Activated T-cell treated with anti-CD3 and anti-CD28 coated beads, Interleukin-2, amount 50 U/mL, for 4 hours (primary cell): ENCODE results near the gene BGLAP. TPM values are rescaled to one million over a fixed set of nuclear protein-coding genes. Genes with fewer than 3 reads are reported as not detected.

Experiments
- ATAC-seq, 2 donors: fragments of 200-7000 bp; cut with Tn5 transposase; one replicate each; pipeline ENCODE4 v1.10.0; 2021
- DNase-seq: peaks from one replicate; pipeline ENCODE4 v3.0.0-alpha.2; 2020
- H3K27me3 Mint-ChIP-seq: one replicate; pipeline ENCODE4 v1.8.0; 2021; ENCODE audit warnings: low read depth, mixed read lengths
- H3K36me3 Mint-ChIP-seq: one replicate; pipeline ENCODE4 v1.8.0; 2022; ENCODE audit warnings: mixed read lengths; ENCODE audit not compliant: insufficient read depth
- H3K4me1 Mint-ChIP-seq: one replicate; pipeline ENCODE4 v1.8.0; 2021; ENCODE audit warnings: low read depth, mixed read lengths
- H3K4me3 Mint-ChIP-seq: one replicate; pipeline ENCODE4 v1.8.0; 2021; ENCODE audit warnings: mild to moderate bottlenecking, moderate library complexity, mixed read lengths
- H3K9me3 Mint-ChIP-seq: one replicate; pipeline ENCODE4 v1.8.0; 2021; ENCODE audit warnings: mixed read lengths
- total RNA-seq, 3 donors: library from RNA; stranded (reverse); gene quantifications; one replicate each; pipeline ENCODE4 v1.2.1, GENCODE V29; 2021

The BGLAP gene
- total RNA-seq, 3 donors from 2014 or later = 2.0 to 2.5 (median 2.4) TPM

DNA sequence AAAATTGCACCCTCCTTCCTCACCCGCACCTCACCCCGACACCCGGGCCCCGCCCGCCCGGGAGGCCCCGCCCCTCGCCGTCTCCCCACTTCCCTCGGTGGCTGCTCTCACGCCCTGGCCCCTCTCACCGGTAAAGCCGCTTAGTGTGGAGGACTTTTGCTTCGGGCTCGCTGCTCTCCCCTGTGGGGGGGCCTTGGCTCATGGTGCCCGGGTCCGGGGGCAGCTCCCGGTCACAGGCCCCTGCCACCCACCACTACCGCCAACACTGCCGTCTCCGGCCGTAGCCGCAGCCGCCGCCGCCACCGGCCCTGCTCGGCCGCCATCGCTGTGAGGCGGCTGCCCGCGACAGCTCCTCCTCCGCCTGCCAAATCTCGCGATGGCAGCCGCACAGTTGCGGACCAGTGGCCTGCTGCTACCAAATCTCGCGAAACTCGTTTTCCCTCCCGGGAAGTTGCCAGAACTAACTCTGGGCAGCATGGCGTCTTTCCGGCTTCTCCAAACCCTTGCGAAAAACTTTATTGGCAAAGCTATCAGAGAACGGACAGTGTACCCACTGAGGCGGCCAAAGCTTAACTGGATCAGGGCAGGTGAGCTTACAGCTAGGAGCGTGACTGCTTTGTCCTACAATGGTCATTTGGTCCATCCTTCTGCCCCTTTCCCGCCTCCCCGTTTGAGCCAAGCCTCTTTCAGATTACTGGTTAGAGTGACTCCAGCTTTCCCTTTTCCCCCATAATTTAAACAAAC lies 40.7 kb downstream of the BGLAP start, which contains the start of gene SMG5:
Gene SMG5 (minus strand): TSS at position 347 of the 744 bp plus-strand sequence. CDS start 145 bp downstream, at position 202.
- DNase-seq (peak; percentile 93), ATAC-seq (peak; percentile 91 to 95)
- Mint-ChIP-seq H3K36me3 (peaks cover 15% of the 10 kb centered on the region), H3K9me3 (no peaks in the 10 kb centered on the region), H3K27me3 (no peaks in the 10 kb centered on the region), H3K4me1 (peaks cover 34% of the 10 kb centered on the region), H3K4me3 (peak within 1 kb of the TSS; percentile 98)

- Mint-ChIP-seq H3K36me3 (peaks cover 7% of the 10 kb centered on the region), H3K4me1 (peaks cover 34% of the 10 kb centered on the region), H3K9me3 (no peaks in the 10 kb centered on the region), H3K4me3 (peak overlapping the region; percentile 98), H3K27me3 (no peaks in the 10 kb centered on the region)
- ATAC-seq (no peak), DNase-seq (no peak)
Measured at GRCh38 chr1:156283521-156283920, 41.5 kb downstream of the BGLAP start.

DNA sequence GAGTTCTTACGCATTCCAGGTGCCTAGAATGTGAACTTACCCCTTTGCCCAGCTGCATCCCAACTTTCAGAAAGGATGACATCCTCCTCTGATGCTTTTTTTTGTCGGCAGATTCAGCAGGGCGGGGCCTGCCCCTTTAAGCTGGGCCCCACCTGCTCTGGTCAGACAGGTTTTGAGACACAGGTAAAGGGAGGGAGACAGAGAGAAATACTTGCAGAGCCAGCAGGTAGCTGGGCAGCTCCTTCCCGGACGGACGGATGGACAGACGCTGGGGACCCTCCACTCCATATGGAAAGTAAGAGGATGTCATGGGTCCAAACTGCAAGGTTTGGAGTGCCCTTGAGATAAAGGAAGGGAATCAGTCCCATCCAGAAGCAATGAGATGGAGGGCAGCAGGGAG lies 42.1 kb downstream of the BGLAP start, which contains the start of gene TMEM79:
Gene TMEM79 (plus strand): TSS at position 214 of the 400 bp plus-strand sequence. CDS start 902 bp downstream, outside the sequence.
- no peaks in the 10 kb centered on the region for H3K27me3 Mint-ChIP-seq
- H3K4me1 Mint-ChIP-seq = peaks cover 34% of the 10 kb centered on the region
- no peak for DNase-seq
- peaks cover 9% of the 10 kb centered on the region for H3K36me3 Mint-ChIP-seq
- H3K4me3 Mint-ChIP-seq = peak within 1 kb of the TSS; percentile 98
- no peaks in the 10 kb centered on the region for H3K9me3 Mint-ChIP-seq
- no peak for ATAC-seq

GRCh38 chr1:156284757-156285156 lies 42.8 kb downstream of the BGLAP start:
- H3K9me3 Mint-ChIP-seq = no peaks in the 10 kb centered on the region
- ATAC-seq = no peak
- H3K4me1 Mint-ChIP-seq = peaks cover 34% of the 10 kb centered on the region
- H3K27me3 Mint-ChIP-seq = no peaks in the 10 kb centered on the region
- H3K4me3 Mint-ChIP-seq = no peak overlapping the region
- no peak for DNase-seq
- H3K36me3 Mint-ChIP-seq = peaks cover 11% of the 10 kb centered on the region

DNA sequence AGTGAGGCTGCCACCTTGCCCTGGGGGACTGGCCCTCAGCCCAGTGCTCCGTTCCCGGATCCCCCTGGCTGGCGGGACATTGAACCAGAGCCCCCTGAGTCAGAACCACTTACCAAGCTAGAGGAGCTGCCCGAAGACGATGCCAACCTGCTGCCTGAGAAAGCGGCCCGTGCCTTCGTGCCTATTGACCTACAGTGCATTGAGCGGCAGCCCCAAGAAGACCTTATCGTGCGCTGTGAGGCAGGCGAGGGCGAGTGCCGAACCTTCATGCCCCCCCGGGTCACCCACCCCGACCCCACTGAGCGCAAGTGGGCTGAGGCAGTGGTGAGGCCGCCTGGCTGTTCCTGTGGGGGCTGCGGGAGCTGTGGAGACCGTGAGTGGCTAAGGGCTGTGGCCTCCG lies 43.5 kb downstream of the BGLAP start:
- no peak for DNase-seq
- Mint-ChIP-seq H3K27me3 (no peaks in the 10 kb centered on the region), H3K4me3 (no peak overlapping the region), H3K4me1 (peaks cover 29% of the 10 kb centered on the region), H3K36me3 (peaks cover 12% of the 10 kb centered on the region), H3K9me3 (no peaks in the 10 kb centered on the region)
- ATAC-seq = no peak

- ATAC-seq (no peak), DNase-seq (no peak)
- H3K4me3 Mint-ChIP-seq = no peak overlapping the region
- H3K27me3 Mint-ChIP-seq = no peaks in the 10 kb centered on the region
- peaks cover 23% of the 10 kb centered on the region for H3K4me1 Mint-ChIP-seq
- H3K36me3 Mint-ChIP-seq = peaks cover 14% of the 10 kb centered on the region
- H3K9me3 Mint-ChIP-seq = no peaks in the 10 kb centered on the region
Measured at GRCh38 chr1:156286061-156286460, 44.1 kb downstream of the BGLAP start.

DNA sequence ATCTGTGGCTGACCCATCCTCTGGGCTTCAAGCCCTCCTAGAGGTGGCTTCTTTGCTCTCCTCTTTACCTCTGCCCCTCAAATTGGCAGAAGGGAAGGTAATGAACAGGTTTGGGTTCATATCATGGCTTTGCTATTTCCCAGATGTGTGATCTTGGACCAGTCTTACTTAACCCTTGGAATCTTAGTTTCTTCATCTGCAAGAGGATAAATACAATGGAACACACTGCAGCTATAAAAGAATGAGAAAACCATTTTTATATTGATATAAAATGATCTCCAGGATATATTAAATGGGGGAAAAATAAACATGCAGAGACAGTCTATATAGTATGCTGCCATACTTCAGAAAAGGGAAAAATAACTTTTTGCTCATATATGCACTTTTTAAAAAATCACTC lies 47.9 kb downstream of the BGLAP start:
- DNase-seq = no peak
- no peaks in the 10 kb centered on the region for H3K9me3 Mint-ChIP-seq
- no peak overlapping the region for H3K4me3 Mint-ChIP-seq
- ATAC-seq = no peak
- no peaks in the 10 kb centered on the region for H3K27me3 Mint-ChIP-seq
- peaks cover 16% of the 10 kb centered on the region for H3K36me3 Mint-ChIP-seq
- peaks cover 7% of the 10 kb centered on the region for H3K4me1 Mint-ChIP-seq

GRCh38 chr1:156291226-156292061 lies 49.5 kb downstream of the BGLAP start:
- H3K9me3 Mint-ChIP-seq = no peaks in the 10 kb centered on the region
- no peak overlapping the region for H3K4me3 Mint-ChIP-seq
- H3K36me3 Mint-ChIP-seq = peaks cover 13% of the 10 kb centered on the region
- no peaks in the 10 kb centered on the region for H3K27me3 Mint-ChIP-seq
- peaks cover 18% of the 10 kb centered on the region for H3K4me1 Mint-ChIP-seq
- peak; percentile 34 to 49 for ATAC-seq
- no peak for DNase-seq

Other genes starting within 250 kb of the BGLAP start
- 100 to 1,000 TPM; 167 to 183 (median 173) TPM for gene SSR2, start 221.2 kb upstream of the BGLAP start, total RNA-seq
- gene UBQLN4, start 188.4 kb upstream of the BGLAP start, total RNA-seq = 10 to 100 TPM; 52.9 to 57.3 (median 53.7) TPM
- 10 to 100 TPM; 56.6 to 62.3 (median 59.2) TPM for gene LAMTOR2, start 187.4 kb upstream of the BGLAP start, total RNA-seq
- under 1 TPM; 0.61 to 0.79 (median 0.63) TPM for gene RAB25, start 181.0 kb upstream of the BGLAP start, total RNA-seq
- gene MEX3A, start 159.7 kb upstream of the BGLAP start, total RNA-seq = under 1 TPM; 0.50 to 0.66 (median 0.57) TPM
- 100 to 1,000 TPM; 113 to 162 (median 124) TPM for gene LMNA, start 127.5 kb upstream of the BGLAP start, total RNA-seq
- 10 to 100 TPM; 31.7 to 51.5 (median 37.1) TPM for gene SEMA4A, start 88.6 kb upstream of the BGLAP start, total RNA-seq
- gene SLC25A44, start 48.1 kb upstream of the BGLAP start, total RNA-seq = 10 to 100 TPM; 61.3 to 79.7 (median 73.0) TPM
- gene PMF1, start 29.2 kb upstream of the BGLAP start, total RNA-seq = 100 to 1,000 TPM; 184 to 201 (median 192) TPM
- gene PAQR6, start 5.9 kb downstream of the BGLAP start, total RNA-seq = 1 to 10 TPM; 2.0 to 3.6 (median 3.4) TPM
- 100 to 1,000 TPM; 118 to 125 (median 123) TPM for gene SMG5, start 40.6 kb downstream of the BGLAP start, total RNA-seq
- 1 to 10 TPM; 6.3 to 6.9 (median 6.4) TPM for gene TMEM79, start 42.1 kb downstream of the BGLAP start, total RNA-seq
- 10 to 100 TPM; 12.6 to 15.8 (median 13.2) TPM for gene GLMP, start 53.5 kb downstream of the BGLAP start, total RNA-seq
- gene VHLL, start 57.1 kb downstream of the BGLAP start, total RNA-seq = under 1 TPM in 1 of 3 donors, not detected in 2; 0.42 TPM
- 100 to 1,000 TPM; 694 to 815 (median 725) TPM for gene CCT3, start 96.1 kb downstream of the BGLAP start, total RNA-seq
- under 1 TPM in 2 of 3 donors, not detected in 1; 0.37 to 0.43 TPM for gene TSACC, start 96.3 kb downstream of the BGLAP start, total RNA-seq
- gene RHBG, start 127.0 kb downstream of the BGLAP start, total RNA-seq = not detected